22Rv1 (cell line): Measurements from ENCODE around the gene ZYG11B.

Experiments
- H3K27ac ChIP-seq: fragments of 450-650 bp; 2 replicates; pipeline ENCODE4 v1.5.1; 2017
- ZFX ChIP-seq: fragments of 450-650 bp; IDR thresholded peaks from 2 replicates; pipeline ENCODE4 v1.6.1; 2017; ENCODE audit warnings: antibody characterized with exemption, borderline replicate concordance
- TF ChIP-seq, protein P1 (sequence below): fragments of 450-650 bp; IDR thresholded peaks from 2 replicates; pipeline ENCODE4 v1.5.1; 2017; ENCODE audit warnings: mild to moderate bottlenecking

The ZYG11B gene

DNA sequence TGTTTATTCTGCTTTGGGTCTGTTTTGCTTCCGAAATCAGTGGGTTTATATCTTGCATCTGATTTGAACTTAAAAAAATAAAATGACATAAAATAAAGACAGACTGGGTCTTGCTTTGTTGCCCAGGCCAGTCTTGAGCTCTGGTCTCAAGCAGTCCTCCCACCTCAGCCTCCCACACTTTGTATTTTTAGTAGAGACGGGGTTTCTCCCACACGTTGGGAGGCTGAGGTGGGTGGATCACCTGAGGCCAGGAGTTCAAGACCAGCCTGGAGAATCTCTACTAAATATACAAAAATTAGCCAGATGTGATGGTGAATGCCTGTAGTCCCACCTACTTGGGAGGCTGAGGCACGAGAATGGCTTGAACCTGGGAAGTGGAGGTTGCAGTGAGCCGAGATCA is 122.2 kb downstream of the ZYG11B start:
- TF ChIP-seq, protein P1, sequence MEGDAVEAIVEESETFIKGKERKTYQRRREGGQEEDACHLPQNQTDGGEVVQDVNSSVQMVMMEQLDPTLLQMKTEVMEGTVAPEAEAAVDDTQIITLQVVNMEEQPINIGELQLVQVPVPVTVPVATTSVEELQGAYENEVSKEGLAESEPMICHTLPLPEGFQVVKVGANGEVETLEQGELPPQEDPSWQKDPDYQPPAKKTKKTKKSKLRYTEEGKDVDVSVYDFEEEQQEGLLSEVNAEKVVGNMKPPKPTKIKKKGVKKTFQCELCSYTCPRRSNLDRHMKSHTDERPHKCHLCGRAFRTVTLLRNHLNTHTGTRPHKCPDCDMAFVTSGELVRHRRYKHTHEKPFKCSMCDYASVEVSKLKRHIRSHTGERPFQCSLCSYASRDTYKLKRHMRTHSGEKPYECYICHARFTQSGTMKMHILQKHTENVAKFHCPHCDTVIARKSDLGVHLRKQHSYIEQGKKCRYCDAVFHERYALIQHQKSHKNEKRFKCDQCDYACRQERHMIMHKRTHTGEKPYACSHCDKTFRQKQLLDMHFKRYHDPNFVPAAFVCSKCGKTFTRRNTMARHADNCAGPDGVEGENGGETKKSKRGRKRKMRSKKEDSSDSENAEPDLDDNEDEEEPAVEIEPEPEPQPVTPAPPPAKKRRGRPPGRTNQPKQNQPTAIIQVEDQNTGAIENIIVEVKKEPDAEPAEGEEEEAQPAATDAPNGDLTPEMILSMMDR, result no peak
- TF ChIP-seq ZFX, result no peak
- H3K27ac ChIP-seq, result no peak overlapping the region

DNA sequence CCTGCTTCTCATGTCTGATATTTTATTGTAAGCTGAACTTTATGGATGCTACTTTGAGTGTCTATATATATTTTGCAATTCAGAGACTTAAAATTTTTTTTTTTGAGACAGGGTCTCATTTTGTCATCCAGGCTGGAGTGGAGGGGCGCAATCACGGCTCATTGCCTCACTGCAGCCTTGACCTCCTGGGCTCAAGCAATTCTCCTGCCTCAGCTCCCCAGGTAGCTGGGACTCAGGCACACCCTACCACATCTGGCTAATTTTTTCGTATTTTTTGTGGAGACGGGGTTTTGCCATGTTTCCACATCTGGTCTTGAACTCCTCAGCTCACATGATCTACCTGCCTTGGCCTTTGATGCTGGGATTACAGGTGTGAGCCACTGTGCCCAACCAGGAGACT is 124.7 kb downstream of the ZYG11B start:
- no peak for TF ChIP-seq ZFX
- H3K27ac ChIP-seq, result no peak overlapping the region

DNA sequence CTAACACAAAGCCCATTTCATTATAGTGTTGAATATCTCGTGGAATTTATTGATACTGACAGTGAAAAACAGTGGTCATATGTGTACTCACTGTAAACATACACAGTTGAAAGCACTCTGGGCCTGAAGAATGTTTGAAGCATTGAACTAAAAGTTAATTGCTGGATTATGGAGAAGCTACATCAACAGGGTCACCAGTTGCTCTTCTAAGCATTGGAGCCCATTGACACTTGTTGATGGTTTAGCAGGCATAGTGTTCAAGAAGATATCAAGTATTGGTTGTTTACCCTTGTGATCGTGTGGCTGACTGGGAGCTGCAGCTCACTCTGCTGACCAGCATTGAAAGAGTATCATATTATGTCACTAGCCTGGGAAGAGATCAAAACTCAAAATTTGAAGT is 126.6 kb downstream of the ZYG11B start:
- H3K27ac ChIP-seq, result no peak overlapping the region
- no peak for TF ChIP-seq ZFX
- TF ChIP-seq, protein P1, result no peak

DNA sequence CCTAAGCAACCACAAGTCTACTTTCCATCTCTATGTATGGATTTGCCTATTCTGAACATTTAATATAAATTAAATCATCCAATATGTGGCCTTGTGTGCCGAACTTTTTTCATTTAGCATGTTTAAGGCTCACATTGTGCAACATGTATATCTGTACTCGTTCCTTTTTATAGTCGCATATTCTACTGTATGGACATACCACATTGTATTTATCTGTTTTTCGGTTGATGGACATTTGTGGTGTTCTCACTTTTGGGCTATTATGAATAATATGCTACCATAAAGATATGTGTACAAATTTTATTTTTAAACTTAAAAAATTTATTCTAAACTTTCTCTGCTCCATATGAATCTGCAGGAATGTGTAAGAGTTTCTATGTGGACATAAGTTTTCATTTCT is 129.3 kb downstream of the ZYG11B start:
- no peak overlapping the region for H3K27ac ChIP-seq
- TF ChIP-seq, protein P1, result no peak
- no peak for TF ChIP-seq ZFX

DNA sequence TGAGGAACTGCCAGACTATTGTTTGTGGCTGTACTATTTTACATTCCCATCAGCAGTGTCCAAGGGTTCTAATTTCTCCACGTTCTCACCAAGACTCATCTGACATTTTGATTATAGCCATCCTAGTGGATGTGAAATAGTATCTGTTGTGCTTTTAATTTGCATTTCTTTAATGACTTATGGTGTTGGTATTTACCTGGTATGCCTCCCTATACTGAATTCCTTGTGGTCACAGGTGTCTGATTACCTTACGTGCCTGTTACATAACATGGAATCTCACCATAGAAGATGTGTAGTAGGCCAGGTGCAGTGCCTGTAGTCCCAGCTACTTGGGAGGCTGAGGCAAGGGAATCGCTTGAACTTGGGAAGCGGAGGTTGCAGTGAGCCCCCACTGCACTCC is 129.8 kb downstream of the ZYG11B start:
- TF ChIP-seq ZFX, result no peak
- TF ChIP-seq, protein P1, result no peak
- no peak overlapping the region for H3K27ac ChIP-seq

DNA sequence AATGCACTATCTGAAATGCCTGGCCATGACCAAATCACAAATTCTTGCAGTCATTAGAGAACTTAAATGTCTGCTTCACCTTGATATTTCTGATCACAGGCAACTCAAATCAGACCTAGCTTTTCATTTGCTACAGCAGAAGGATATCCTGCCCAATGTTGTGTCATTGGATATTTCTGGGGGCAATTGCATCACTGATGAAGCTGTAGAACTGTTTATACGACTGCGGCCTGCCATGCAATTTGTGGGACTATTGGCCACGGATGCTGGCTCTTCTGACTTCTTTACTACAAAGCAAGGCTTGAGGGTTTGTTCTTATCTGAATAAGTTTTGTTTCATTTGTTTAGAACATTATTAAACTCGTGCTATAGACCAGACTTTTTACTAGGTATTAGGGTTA is 131.2 kb downstream of the ZYG11B start:
- no peak overlapping the region for H3K27ac ChIP-seq
- no peak for TF ChIP-seq ZFX
- TF ChIP-seq, protein P1, result no peak

DNA sequence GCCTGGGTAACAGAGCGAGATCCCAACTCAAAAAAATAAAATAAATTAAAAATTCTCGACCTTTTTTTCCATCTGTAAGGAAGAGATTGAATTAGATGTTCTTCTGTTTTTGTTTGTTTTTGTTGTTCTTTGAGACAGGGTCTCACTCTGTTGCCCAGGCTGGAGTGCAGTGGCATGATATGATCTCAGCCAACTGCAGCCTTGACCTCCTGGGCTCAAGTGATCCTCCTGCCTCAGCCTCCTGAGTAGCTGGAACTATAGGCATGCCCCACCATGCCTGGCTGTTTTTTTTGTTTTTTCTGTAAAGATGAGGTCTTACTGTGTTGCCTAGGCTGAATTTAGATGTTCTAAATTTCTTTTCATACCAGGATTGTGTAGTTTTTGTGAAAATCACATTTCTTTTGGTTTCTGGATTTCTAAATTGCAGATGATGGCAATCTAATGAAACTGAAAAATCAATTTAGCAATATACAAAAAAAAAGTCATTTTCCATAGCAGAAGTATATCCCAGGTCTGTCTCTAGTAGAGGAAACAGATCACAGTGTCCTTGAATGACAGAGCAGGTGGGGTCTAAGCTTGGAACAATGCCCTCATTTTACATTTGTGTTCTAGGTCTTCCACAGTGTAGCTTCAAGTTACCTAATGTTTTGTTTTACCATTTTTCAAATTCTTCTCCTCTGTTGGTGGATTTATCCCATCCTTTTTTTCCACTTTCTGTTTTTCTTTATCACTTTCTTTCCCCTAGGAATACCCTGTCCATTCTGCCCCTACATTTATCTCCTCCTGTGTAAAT is 136.6 kb downstream of the ZYG11B start:
- TF ChIP-seq ZFX, result no peak
- TF ChIP-seq, protein P1, result no peak
- no peak overlapping the region for H3K27ac ChIP-seq
